B cell (primary cell): ENCODE measurements around the gene MATR3. TPM values are rescaled to one million over a fixed set of nuclear protein-coding genes. Genes with fewer than 3 reads are reported as not detected.
A peak's percentile ranks its signal among the peaks of the same experiment; 100 is the strongest.
"Not testable (repeated sequence)": the region's sequence is repeated elsewhere in the genome, so short reads cannot be mapped to it uniquely, and the experiment has no call there.

Source experiments
- ATAC-seq: fragments of 200-7000 bp; cut with Tn5 transposase; one replicate; pipeline ENCODE4 v1.10.0; 2021; ENCODE audit warnings: low read depth, mild to moderate bottlenecking, moderate number of reproducible peaks, moderate library complexity
- CTCF ChIA-PET: fragments of 350-600 bp; sonication (Branson Sonifier 250); formaldehyde crosslinking; loops from one replicate; lab custom pipeline; 2021; ENCODE audit warnings: antibody characterized with exemption, inconsistent platforms; lab: Charles Lee
- POLR2A ChIA-PET: fragments of 350-600 bp; sonication (Branson Sonifier 250); formaldehyde crosslinking; loops from one replicate; lab custom pipeline; 2021; ENCODE audit warnings: antibody characterized with exemption; lab: Charles Lee
- DNase-seq: peaks from one replicate; pipeline ENCODE4 v3.0.0; 2013
- H2AFZ ChIP-seq: 2 replicates; pipeline ENCODE4 v1.6.1; 2012; ENCODE audit warnings: mild to moderate bottlenecking, low read depth, low read length; ENCODE audit not compliant: insufficient read depth, poor library complexity, severe bottlenecking
- H3K27ac ChIP-seq, 2 donors: 1 replicate in 1 of 2; 2 replicates in 1 of 2; pipeline ENCODE4 v1.5.1; 2012 to 2013; ENCODE audit warnings: low read length in 2 of 2, mild to moderate bottlenecking in 2 of 2, moderate library complexity in 1 of 2
- H3K27me3 ChIP-seq, 4 experiments: fragments of 200-600 bp in 1 of 4; sonication (generic) in 1 of 4; replicated peaks in 1 of 4; 1 replicate in 2 of 4; 2 replicates in 2 of 4; pipeline versions ENCODE4 v1.6.1 to v1.7.0; 2013 to 2016; ENCODE audit warnings: low read length in 3 of 4, mild to moderate bottlenecking in 2 of 4, mixed read lengths in 1 of 4, moderate library complexity in 1 of 4; ENCODE audit not compliant: insufficient read depth in 4 of 4, control insufficient read depth in 3 of 4; ENCODE audit errors: control extremely low read depth in 1 of 4
- H3K36me3 ChIP-seq, 2 experiments: replicated peaks in 1 of 2; 1 replicate in 1 of 2; 2 replicates in 1 of 2; pipeline versions ENCODE4 v1.6.1 to v1.7.1; 2013; ENCODE audit warnings: low read length in 1 of 2; ENCODE audit not compliant: insufficient read depth in 2 of 2, control insufficient read depth in 1 of 2; ENCODE audit errors: control extremely low read depth in 1 of 2, extremely low read depth in 1 of 2
- H3K4me1 ChIP-seq, 2 donors: fragments of 200-600 bp in 1 of 2; sonication (generic) in 1 of 2; 1 replicate in 1 of 2; 2 replicates in 1 of 2; pipeline versions ENCODE4 v1.5.1 to v1.6.1; 2013 to 2017; ENCODE audit warnings: low read length in 2 of 2; ENCODE audit not compliant: control insufficient read depth in 2 of 2, insufficient read depth in 2 of 2
- H3K4me2 ChIP-seq: replicated peaks from 2 replicates; pipeline ENCODE3; 2012; ENCODE audit warnings: mild to moderate bottlenecking, low read depth, low read length; ENCODE audit not compliant: poor library complexity, severe bottlenecking
- H3K4me3 ChIP-seq, 5 experiments: fragments of 200-600 bp in 1 of 5; sonication (generic) in 1 of 5; 1 replicate in 3 of 5; 2 replicates in 2 of 5; pipeline versions ENCODE4 v1.5.1 to v1.7.0; 2011 to 2016; ENCODE audit warnings: low read length in 4 of 5, mild to moderate bottlenecking in 4 of 5, low read depth in 2 of 5, control low read depth in 1 of 5, moderate library complexity in 1 of 5; ENCODE audit not compliant: insufficient read depth in 1 of 5; ENCODE audit errors: control extremely low read depth in 1 of 5, extremely low read depth in 1 of 5
- H3K79me2 ChIP-seq: fragments of 200-600 bp; sonication (generic); one replicate; pipeline ENCODE4 v1.6.0; 2016; ENCODE audit warnings: low read length; ENCODE audit not compliant: control insufficient read depth, insufficient read depth
- H3K9ac ChIP-seq: fragments of 200-600 bp; sonication (generic); 2 replicates; pipeline ENCODE4 v1.6.1; 2017; ENCODE audit warnings: mild to moderate bottlenecking, low read length, moderate library complexity
- H3K9me3 ChIP-seq, 3 donors: one replicate each; pipeline versions ENCODE4 v1.6.1 to v1.7.1; 2013; ENCODE audit warnings: low read length in 2 of 3; ENCODE audit not compliant: control insufficient read depth in 2 of 3, insufficient read depth in 1 of 3; ENCODE audit errors: control extremely low read depth in 1 of 3
- H4K20me1 ChIP-seq: 2 replicates; pipeline ENCODE4 v1.6.0; 2012; ENCODE audit warnings: mild to moderate bottlenecking, low read length; ENCODE audit not compliant: insufficient read depth, control insufficient read depth, poor library complexity, severe bottlenecking
- H3K27ac Mint-ChIP-seq: one replicate; pipeline ENCODE4 v1.8.0; 2021; ENCODE audit warnings: mixed read lengths
- H3K27me3 Mint-ChIP-seq: one replicate; pipeline ENCODE4 v1.8.0; 2021; ENCODE audit warnings: mixed read lengths
- H3K4me1 Mint-ChIP-seq: one replicate; pipeline ENCODE4 v1.8.0; 2021; ENCODE audit warnings: mixed read lengths
- H3K4me3 Mint-ChIP-seq: one replicate; pipeline ENCODE4 v1.8.0; 2021; ENCODE audit warnings: mixed read lengths
- H3K9me3 Mint-ChIP-seq: one replicate; pipeline ENCODE4 v1.8.0; 2022; ENCODE audit warnings: mixed read lengths; ENCODE audit not compliant: insufficient read depth
- EZH2 ChIP-seq: IDR thresholded peaks from 2 replicates; pipeline ENCODE4 v1.6.1; 2012; ENCODE audit warnings: borderline replicate concordance, low read depth, mild to moderate bottlenecking, moderate library complexity, low read length; ENCODE audit not compliant: insufficient read depth, poor library complexity, severe bottlenecking
- WGBS: methylation state at CpG from one replicate; pipeline ENCODE4 v1.1.5; 2013; ENCODE audit warnings: missing lambda C conversion rate; ENCODE audit not compliant: insufficient coverage; 5-methylcytosine and 5-hydroxymethylcytosine counted together
- intact Hi-C: fragments of 100-400 bp; cut with micrococcal nuclease; formaldehyde crosslinking; loops from one replicate; pipeline ENCODE4 v1.10.0; 2022
- polyA plus RNA-seq: library from polyadenylated mRNA; depleted of rRNA; stranded (reverse); fragments of >200 nt; gene quantifications from 2 replicates; pipeline ENCODE4 v1.2.3, GENCODE V29; 2012
- total RNA-seq, 2 donors: library from RNA; stranded (reverse); fragments of 120-200 nt in 1 of 2; gene quantifications; 1 replicate in 1 of 2; 2 replicates in 1 of 2; pipeline versions ENCODE4 v1.2.3 to v1.2.4, GENCODE V29; 2013 to 2022
- TF ChIP-seq, protein P1 (sequence below): fragments of 200-600 bp; IDR thresholded peaks from one replicate; pipeline ENCODE4 v1.8.0; 2022; ENCODE audit warnings: antibody characterized with exemption, mild to moderate bottlenecking

The MATR3 gene
- total and polyA plus RNA-seq, 2 donors (not counting 1 experiment from before 2014, with no cell fraction given), result 76.7 to 243 TPM

DNA sequence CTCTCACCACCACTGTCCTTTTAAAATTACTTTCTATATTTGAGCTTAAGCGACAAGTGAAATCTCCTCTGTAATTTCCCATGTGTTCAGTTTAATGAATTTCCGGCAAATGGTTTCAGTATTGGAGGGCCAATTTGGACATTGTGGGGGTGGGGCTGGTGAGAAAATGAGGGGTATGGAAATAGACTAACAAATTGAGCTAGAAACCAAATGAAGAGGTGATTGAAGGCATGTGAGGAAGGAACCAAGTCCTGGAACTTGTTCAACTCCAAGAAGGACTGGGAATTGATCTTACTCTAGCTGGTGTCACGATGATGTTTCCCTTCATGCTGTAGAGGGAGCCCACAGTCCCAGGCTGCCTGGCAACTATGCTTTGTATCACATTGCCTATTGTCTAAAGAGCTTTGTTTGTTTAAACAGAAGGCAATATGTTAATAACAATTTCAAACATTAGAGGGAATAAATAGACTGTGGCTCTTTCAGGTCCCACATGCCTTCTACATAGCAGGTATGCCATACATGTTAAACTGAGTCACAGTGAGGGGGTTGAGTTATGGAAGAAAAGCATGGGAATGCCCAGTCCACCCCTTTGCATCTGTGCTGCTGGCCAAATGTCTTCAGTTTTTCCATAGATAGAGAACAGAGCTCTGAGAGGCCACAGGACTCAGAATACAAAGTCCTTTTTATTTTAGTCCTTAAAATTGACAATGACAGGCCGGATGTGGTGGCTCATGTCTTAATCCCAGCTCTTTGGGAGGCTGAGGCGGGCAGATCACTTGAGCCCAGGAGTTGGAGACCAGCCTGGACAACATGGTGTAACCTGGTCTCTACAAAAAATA lies 25.0 kb upstream of the MATR3 start:
- peak overlapping the region; percentile 23 for H3K4me2 ChIP-seq
- 72% methylated on average over 3 of the region's 5 CpGs for WGBS
- H3K4me1 Mint-ChIP-seq, result peaks cover 25% of the 10 kb centered on the region
- H4K20me1 ChIP-seq, result no peaks in the 10 kb centered on the region
- peak overlapping the region in 1 of 2 donors; percentile 30 for H3K27ac ChIP-seq
- peaks cover 19 to 23% of the 10 kb centered on the region in 2 donors for H3K4me1 ChIP-seq
- no peak for DNase-seq
- no peaks in the 10 kb centered on the region for H3K27me3 ChIP-seq
- H3K27me3 Mint-ChIP-seq, result no peaks in the 10 kb centered on the region
- peak overlapping the region; percentile 52 for H2AFZ ChIP-seq
- H3K9ac ChIP-seq, result peak overlapping the region; percentile 5
- H3K36me3 ChIP-seq, result no peaks in the 10 kb centered on the region
- no peak overlapping the region for H3K4me3 ChIP-seq
- peaks cover 4% of the 10 kb centered on the region for H3K79me2 ChIP-seq
- TF ChIP-seq EZH2, result no peak
- TF ChIP-seq, protein P1, sequence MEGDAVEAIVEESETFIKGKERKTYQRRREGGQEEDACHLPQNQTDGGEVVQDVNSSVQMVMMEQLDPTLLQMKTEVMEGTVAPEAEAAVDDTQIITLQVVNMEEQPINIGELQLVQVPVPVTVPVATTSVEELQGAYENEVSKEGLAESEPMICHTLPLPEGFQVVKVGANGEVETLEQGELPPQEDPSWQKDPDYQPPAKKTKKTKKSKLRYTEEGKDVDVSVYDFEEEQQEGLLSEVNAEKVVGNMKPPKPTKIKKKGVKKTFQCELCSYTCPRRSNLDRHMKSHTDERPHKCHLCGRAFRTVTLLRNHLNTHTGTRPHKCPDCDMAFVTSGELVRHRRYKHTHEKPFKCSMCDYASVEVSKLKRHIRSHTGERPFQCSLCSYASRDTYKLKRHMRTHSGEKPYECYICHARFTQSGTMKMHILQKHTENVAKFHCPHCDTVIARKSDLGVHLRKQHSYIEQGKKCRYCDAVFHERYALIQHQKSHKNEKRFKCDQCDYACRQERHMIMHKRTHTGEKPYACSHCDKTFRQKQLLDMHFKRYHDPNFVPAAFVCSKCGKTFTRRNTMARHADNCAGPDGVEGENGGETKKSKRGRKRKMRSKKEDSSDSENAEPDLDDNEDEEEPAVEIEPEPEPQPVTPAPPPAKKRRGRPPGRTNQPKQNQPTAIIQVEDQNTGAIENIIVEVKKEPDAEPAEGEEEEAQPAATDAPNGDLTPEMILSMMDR, result no peak
- no peaks in the 10 kb centered on the region for H3K9me3 Mint-ChIP-seq
- no peak for ATAC-seq
- ChIA-PET CTCF (interaction anchor here (0.6 to 1.4 kb wide), 3 partner anchors 18 to 47 kb away, joined by 3 read pairs; no protein-coding TSS in a partner anchor), POLR2A (interaction anchor here (0.6 to 0.7 kb wide), 2 partner anchors 26 to 343 kb away, joined by 3 to 5 read pairs; no protein-coding TSS in a partner anchor)
- H3K27ac Mint-ChIP-seq, result peak overlapping the region; percentile 18
- intact Hi-C loops, result no loop called here
- no peak overlapping the region for H3K4me3 Mint-ChIP-seq
- no peaks in the 10 kb centered on the region for H3K9me3 ChIP-seq

DNA sequence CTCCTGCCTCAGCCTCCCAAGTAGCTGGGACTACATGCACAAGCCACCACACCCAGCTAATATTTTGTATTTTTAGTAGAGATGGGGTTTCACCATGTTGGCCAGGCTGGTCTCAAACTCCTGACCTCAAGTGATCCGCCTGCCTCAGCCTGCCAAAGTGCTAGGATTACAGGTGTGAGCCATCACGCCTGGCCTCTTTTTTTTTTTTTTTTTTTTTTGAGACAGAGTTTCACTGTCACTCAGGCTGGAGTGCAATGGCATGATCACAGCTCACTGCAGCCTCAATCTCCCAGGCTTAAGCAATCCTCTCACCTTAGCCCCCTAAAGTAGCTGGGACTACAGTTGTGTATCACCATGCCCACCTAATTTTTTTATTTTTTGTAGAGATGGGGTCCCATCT lies 22.8 kb upstream of the MATR3 start:
- H3K4me1 Mint-ChIP-seq, result peaks cover 39% of the 10 kb centered on the region
- intact Hi-C loops, result loop anchor here (5.0 to 10.0 kb wide), 4 partner anchors 122 to 1518 kb away; partner anchors contain the start of genes HNRNPA0, KDM3B and UBE2D2
- CTCF ChIA-PET, result interaction anchor here (1.2 kb wide), 1 partner anchor 23 kb away, joined by 4 read pairs; the partner anchor contains the start of gene MATR3
- H3K4me3 ChIP-seq, H3K27me3 Mint-ChIP-seq, H4K20me1 ChIP-seq, H3K27ac ChIP-seq, H3K36me3 ChIP-seq, H3K9me3 Mint-ChIP-seq, DNase-seq, H2AFZ ChIP-seq, H3K9ac ChIP-seq, H3K4me2 ChIP-seq, H3K9me3 ChIP-seq, H3K27ac Mint-ChIP-seq, H3K4me3 Mint-ChIP-seq, H3K27me3 ChIP-seq, ATAC-seq: not testable (repeated sequence)
- POLR2A ChIA-PET, result interaction anchor here (0.7 kb wide), 1 partner anchor 52 kb away, joined by 5 read pairs; no protein-coding TSS in a partner anchor
- peaks cover 22% of the 10 kb centered on the region for H3K79me2 ChIP-seq
- peaks cover 30 to 39% of the 10 kb centered on the region in 2 donors for H3K4me1 ChIP-seq
- 100% methylated on average over 1 of the region's 2 CpGs for WGBS
